Chondrocyte (in vitro differentiated cells): ENCODE measurements around the gene DNAJC22. TPM values are rescaled to one million over a fixed set of nuclear protein-coding genes. Genes with fewer than 3 reads are reported as not detected.

ENCODE experiments used
- DNase-seq: peaks from one replicate; pipeline ENCODE4 v3.0.0; 2021; ENCODE audit warnings: mixed read lengths, low spot score
- H3K27ac Mint-ChIP-seq: one replicate; pipeline ENCODE4 v1.8.0; 2021; ENCODE audit warnings: mild to moderate bottlenecking, moderate library complexity, mixed read lengths; ENCODE audit not compliant: unreplicated experiment
- H3K27me3 Mint-ChIP-seq: 2 replicates; pipeline ENCODE4 v1.8.0; 2021; ENCODE audit warnings: low read depth, mixed read lengths
- H3K36me3 Mint-ChIP-seq: 2 replicates; pipeline ENCODE4 v1.8.0; 2021; ENCODE audit warnings: low read depth, mixed read lengths
- H3K4me1 Mint-ChIP-seq: 2 replicates; pipeline ENCODE4 v1.8.0; 2021; ENCODE audit warnings: low read depth, mild to moderate bottlenecking, mixed read lengths
- H3K4me3 Mint-ChIP-seq: one replicate; pipeline ENCODE4 v1.8.0; 2021; ENCODE audit warnings: mild to moderate bottlenecking, moderate library complexity, mixed read lengths; ENCODE audit not compliant: unreplicated experiment
- H3K9me3 Mint-ChIP-seq: 2 replicates; pipeline ENCODE4 v1.8.0; 2021; ENCODE audit warnings: low read depth, mixed read lengths
- CTCF ChIP-seq: fragments of 200-600 bp; sonication (generic); IDR thresholded peaks from 2 replicates; pipeline ENCODE4 v1.5.0; 2021; ENCODE audit warnings: antibody characterized with exemption, mild to moderate bottlenecking, moderate library complexity
- total RNA-seq: library from RNA; stranded (reverse); gene quantifications from 3 replicates; pipeline ENCODE4 v1.2.1, GENCODE V29; 2021

Gene DNAJC22
- total RNA-seq, 1 donor from 2014 or later: 0.50 TPM

- no peak overlapping the region for H3K27ac Mint-ChIP-seq
- no peak overlapping the region for H3K4me3 Mint-ChIP-seq
- no peaks in the 10 kb centered on the region for H3K36me3 Mint-ChIP-seq
- H3K9me3 Mint-ChIP-seq: no peaks in the 10 kb centered on the region
- DNase-seq: no peak
- no peak for TF ChIP-seq CTCF
- H3K27me3 Mint-ChIP-seq: peaks cover 1% of the 10 kb centered on the region
- H3K4me1 Mint-ChIP-seq: peaks cover 36% of the 10 kb centered on the region
Observed at GRCh38 chr12:49365542-49365941, 18.9 kb downstream of the DNAJC22 start.

- no peak for TF ChIP-seq CTCF
- peak overlapping the region; percentile 88 for H3K4me3 Mint-ChIP-seq
- no peaks in the 10 kb centered on the region for H3K9me3 Mint-ChIP-seq
- peaks cover 1% of the 10 kb centered on the region for H3K27me3 Mint-ChIP-seq
- peak overlapping the region; percentile 97 for H3K27ac Mint-ChIP-seq
- H3K4me1 Mint-ChIP-seq: peaks cover 38% of the 10 kb centered on the region
- H3K36me3 Mint-ChIP-seq: no peaks in the 10 kb centered on the region
- no peak for DNase-seq
Observed at GRCh38 chr12:49366096-49366651, 19.5 kb downstream of the DNAJC22 start.

GRCh38 chr12:49366652-49367380 lies 20.1 kb downstream of the DNAJC22 start:
- Mint-ChIP-seq H3K27me3 (no peaks in the 10 kb centered on the region), H3K27ac (peak overlapping the region; percentile 97), H3K36me3 (no peaks in the 10 kb centered on the region), H3K4me3 (peak overlapping the region; percentile 88), H3K9me3 (no peaks in the 10 kb centered on the region), H3K4me1 (peaks cover 38% of the 10 kb centered on the region)
- DNase-seq: no peak
- TF ChIP-seq CTCF: peak; percentile 67

- DNase-seq: peak; percentile 98
- Mint-ChIP-seq H3K9me3 (no peaks in the 10 kb centered on the region), H3K4me3 (peak within 1 kb of the TSS; percentile 88), H3K27ac (peak within 1 kb of the TSS; percentile 97), H3K4me1 (peaks cover 38% of the 10 kb centered on the region), H3K36me3 (no peaks in the 10 kb centered on the region), H3K27me3 (no peaks in the 10 kb centered on the region)
- no peak for TF ChIP-seq CTCF
Observed at GRCh38 chr12:49367381-49368239, 20.9 kb downstream of the DNAJC22 start, which contains the start of gene SPATS2. TSS of gene SPATS2 (plus strand) at chr12:49367462. CDS start at chr12:49461013, 93,551 bp downstream.

- peak overlapping the region; percentile 89 for H3K27ac Mint-ChIP-seq
- H3K27me3 Mint-ChIP-seq: no peaks in the 10 kb centered on the region
- no peak for DNase-seq
- TF ChIP-seq CTCF: no peak
- peak overlapping the region; percentile 88 for H3K4me3 Mint-ChIP-seq
- H3K9me3 Mint-ChIP-seq: no peaks in the 10 kb centered on the region
- H3K4me1 Mint-ChIP-seq: peaks cover 38% of the 10 kb centered on the region
- no peaks in the 10 kb centered on the region for H3K36me3 Mint-ChIP-seq
Observed at GRCh38 chr12:49368240-49368600, 21.5 kb downstream of the DNAJC22 start.
